ENCODE measurements around the gene CR2. TPM values are rescaled to one million over a fixed set of nuclear protein-coding genes. Genes with fewer than 3 reads are reported as not detected.
A peak's percentile ranks its signal among the peaks of the same experiment; 100 is the strongest.

Gene CR2
- total RNA-seq (2012; rRNA removed) (not detected in 2 replicates), polyA plus RNA-seq (2012; rRNA removed) (not detected in 2 replicates), Bru-seq, nascent RNA (not detected), BruChase-seq, experiment 1, labeled RNA remaining after a 6-hour chase (not detected), BruChase-seq, experiment 2, labeled RNA remaining after a 2-hour chase (percentile 5 among the genes with signal in this experiment)
- polyA plus RNA-seq (2012; cell fraction: cytosol; rRNA removed): not detected in 2 replicates
- polyA plus RNA-seq (2012; cell fraction: nucleus; rRNA removed; ENCODE audit: low replicate concordance): not detected in 2 replicates
- long read RNA-seq: 0 reads

DNA sequence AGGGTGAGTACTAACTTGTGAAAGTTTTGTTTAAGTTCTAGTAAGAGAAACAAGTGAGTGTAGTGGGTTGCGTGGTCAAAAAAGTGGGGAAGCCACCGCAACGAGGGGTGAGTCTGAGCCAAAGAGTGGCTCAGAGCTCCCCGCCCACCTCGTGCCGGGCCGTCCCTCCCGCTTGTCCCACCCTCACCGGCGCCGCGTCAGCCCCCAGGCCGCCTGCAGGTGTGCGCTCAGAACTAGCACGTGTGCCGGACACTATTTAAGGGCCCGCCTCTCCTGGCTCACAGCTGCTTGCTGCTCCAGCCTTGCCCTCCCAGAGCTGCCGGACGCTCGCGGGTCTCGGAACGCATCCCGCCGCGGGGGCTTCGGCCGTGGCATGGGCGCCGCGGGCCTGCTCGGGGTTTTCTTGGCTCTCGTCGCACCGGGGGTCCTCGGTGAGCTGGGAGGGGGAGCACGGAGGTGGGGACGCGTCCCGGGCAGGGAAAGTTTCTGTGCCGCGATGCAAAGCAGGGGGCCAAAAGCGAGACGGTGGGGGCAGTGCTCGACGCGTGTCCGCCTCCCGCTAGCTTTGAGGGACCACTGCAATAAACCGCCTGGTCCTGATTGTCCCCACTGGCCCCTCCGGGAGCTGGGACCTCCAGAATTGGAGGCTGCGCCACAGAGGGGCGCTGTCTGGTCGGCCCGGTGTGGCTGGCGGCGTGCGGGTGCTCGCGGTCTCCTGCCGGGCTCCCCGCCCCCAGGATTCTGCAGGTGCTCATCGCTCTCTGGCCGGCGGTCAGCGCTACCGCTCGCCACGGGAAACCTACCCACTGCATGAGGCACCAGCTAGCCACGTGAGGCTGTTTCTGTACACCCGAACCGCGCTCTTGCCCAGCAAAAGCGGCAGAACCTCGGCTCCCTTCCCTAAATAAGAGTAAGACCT lies at the start of gene CR2:
Gene CR2 (plus strand): TSS at position 283 of the 919 bp plus-strand sequence. CDS start 91 bp downstream, at position 374.
- Histone ChIP-seq H3K56ac (ENCODE audit: extremely low read depth, insufficient read depth, low read length) (no peak within 1 kb of the TSS), H3K23ac (ENCODE audit: low read depth, low read length) (no peak within 1 kb of the TSS), H3K27ac (ENCODE audit: insufficient read depth, low read length) (no peak within 1 kb of the TSS), H2AK5ac (ENCODE audit: low read depth, low read length) (no peak within 1 kb of the TSS), H2BK15ac (ENCODE audit: low read depth, low read length) (no peak within 1 kb of the TSS), H3K18ac (ENCODE audit: low read depth, low read length) (no peak within 1 kb of the TSS), H2BK120ac (ENCODE audit: low read depth, low read length) (no peak within 1 kb of the TSS), H4K91ac (ENCODE audit: insufficient read depth, low read depth, low read length) (no peak within 1 kb of the TSS), H3K14ac (replicated peaks; ENCODE audit: low read depth, low read length) (no peak within 1 kb of the TSS), H4K8ac (ENCODE audit: low read depth in 2 of 2, low read length in 2 of 2) (no peak within 1 kb of the TSS), H3K79me1 (ENCODE audit: low read depth in 1 of 2, low read length in 2 of 2) (no peaks in the 10 kb centered on the region), H3K9me1 (ENCODE audit: insufficient read depth, low read length) (no peaks in the 10 kb centered on the region), H3K4me1 (ENCODE audit: control insufficient read depth, insufficient read depth, low read length) (peaks cover 2% of the 10 kb centered on the region; the same call in 1 of the 2 replicates), H2AFZ (replicated peaks; ENCODE audit: low read length, poor library complexity) (peak within 1 kb of the TSS; percentile 55), H2AK9ac (replicated peaks; ENCODE audit: low read depth, low read length, poor library complexity) (no peak within 1 kb of the TSS), H3K4ac (ENCODE audit: low read depth, low read length) (no peak within 1 kb of the TSS), H4K5ac (ENCODE audit: low read depth, low read length) (no peak within 1 kb of the TSS), H3K36me3 (ENCODE audit: control insufficient read depth, insufficient read depth, low read length) (no peaks in the 10 kb centered on the region), H4K20me1 (ENCODE audit: insufficient read depth, low read length) (no peaks in the 10 kb centered on the region), H3K9ac (ENCODE audit: low read depth, low read length) (no peak within 1 kb of the TSS), H3K4me2 (ENCODE audit: low read depth, low read length) (peak within 1 kb of the TSS; percentile 63; the same call in 1 of the 2 replicates), H3K27me3 (ENCODE audit: control insufficient read depth, insufficient read depth, low read length) (peaks cover 26% of the 10 kb centered on the region), H2BK5ac (ENCODE audit: low read depth, low read length, poor library complexity, severe bottlenecking) (no peak within 1 kb of the TSS), H3K9me3 (ENCODE audit: control insufficient read depth, insufficient read depth, low read length) (no peaks in the 10 kb centered on the region), H3K4me3 (ENCODE audit: insufficient read depth, low read depth, low read length) (no peak within 1 kb of the TSS), H2BK20ac (ENCODE audit: low read depth, low read length) (no peak within 1 kb of the TSS)
- POLR2A ChIA-PET (ENCODE audit: unreplicated experiment): no interaction called here
- TF ChIP-seq SMC3 (IDR thresholded peaks at IDR 0.05; ENCODE audit: low read depth, low read length) (no peak), CHD1 (IDR thresholded peaks at IDR 0.05; ENCODE audit: low read depth, low read length) (no peak), CEBPB (IDR thresholded peaks at IDR 0.05; ENCODE audit: low read depth, low read length) (no peak), RFX5 (IDR thresholded peaks at IDR 0.05; ENCODE audit: low read depth, low read length) (no peak), MAFK (IDR thresholded peaks at IDR 0.05; ENCODE audit: low read depth, low read length) (no peak)
- dilution Hi-C loops (cut with HindIII; ENCODE audit: low sequenced_read_pairs, unreplicated experiment): no loop called here
- BruUV-seq (replicated peaks): no TSS peak
- in situ Hi-C loops (cut with MboI; ENCODE audit: low sequenced_read_pairs): no loop called here
- no peak for DNase-seq
- 3% methylated on average over 28 of the region's 75 CpGs; no CpG with 5 or more reads in 1 of the 2 experiments for WGBS, 2 experiments (ENCODE audit: extremely low coverage in 2 of 2, insufficient read length in 1 of 2)
- intact Hi-C loops (cut with micrococcal nuclease): no loop called here
- CTCF ChIA-PET: interaction anchor here (0.6 kb wide), 1 partner anchor 1814 kb away, joined by 3 read pairs; no protein-coding TSS in a partner anchor
- peak; percentile 17; the same call in 1 of the 2 replicates for ATAC-seq (ENCODE audit: low read depth)

Measured in IMR-90 (cell line).